Adrenal gland (tissue), 5 donors: Measurements from ENCODE around the gene CDK14.

Source experiments
- CTCF ChIP-seq, 6 experiments: fragments of 450-650 bp in 4 of 6; fragments of 200-600 bp in 2 of 6; sonication (generic) in 1 of 6; IDR thresholded peaks; 1 replicate in 5 of 6; 2 replicates in 1 of 6; pipeline versions ENCODE4 v1.5.1 to v1.8.0; 2016 to 2021; ENCODE audit warnings: antibody characterized with exemption in 6 of 6, mild to moderate bottlenecking in 2 of 6, moderate library complexity in 1 of 6
- POLR2A ChIP-seq, 2 donors: fragments of 450-650 bp; IDR thresholded peaks; one replicate each; pipeline ENCODE4 v1.6.1; 2017; ENCODE audit warnings: antibody characterized with exemption in 2 of 2, mild to moderate bottlenecking in 2 of 2, moderate library complexity in 1 of 2
- donor health status: DM: no; HTN: no; CAD: no.

- no peak for TF ChIP-seq CTCF (IDR thresholded peaks at IDR 0.05)
- no peak for TF ChIP-seq POLR2A (IDR thresholded peaks at IDR 0.05)
Measured at GRCh38 chr7:91165006-91165845, 569.1 kb downstream of the CDK14 start.
